ENCODE measurements around the gene AQR.

DNA sequence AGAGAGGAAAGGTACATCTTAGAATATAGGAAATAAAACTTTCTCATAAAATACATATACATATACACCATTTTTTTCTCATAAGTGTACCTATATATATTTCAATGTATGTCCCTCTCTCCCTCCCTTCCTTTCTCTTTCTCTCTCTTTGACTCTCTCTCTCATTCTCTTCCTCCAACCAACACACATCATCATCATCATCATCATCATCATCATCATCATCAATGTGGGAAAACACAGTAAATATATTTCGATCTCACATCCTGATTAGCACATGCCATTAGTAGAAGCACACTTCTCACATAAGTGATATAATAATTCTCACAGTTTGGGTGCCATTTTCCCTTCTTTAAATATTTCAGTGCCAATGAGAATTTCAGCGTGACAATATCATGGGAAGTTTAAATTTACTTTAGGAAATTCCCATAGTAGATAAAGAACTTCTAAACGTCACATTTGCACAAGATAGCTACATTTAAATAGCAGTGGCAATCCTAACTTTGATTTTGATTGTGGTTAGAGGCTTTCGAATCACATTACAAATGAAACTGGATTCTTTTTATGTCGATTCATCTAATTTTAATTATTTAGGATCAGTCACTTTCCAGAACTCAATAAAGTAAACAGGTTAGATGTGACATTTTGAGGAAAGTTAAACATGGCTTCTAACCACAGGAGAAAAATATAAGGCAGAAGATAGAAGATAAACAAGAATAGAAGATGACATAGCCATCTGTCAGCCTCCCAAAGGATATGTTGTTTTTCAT lies 141.2 kb downstream of the AQR start:
- no peak for TF ChIP-seq MXI1 (conservative IDR thresholded peaks at IDR 0.05; ENCODE audit: poor library complexity, severe bottlenecking)
- TF ChIP-seq TAF1 (IDR thresholded peaks at IDR 0.05; ENCODE audit: low read depth) = no peak

All from neural cell (in vitro differentiated cells).